ENCODE results near the gene LIN7A.

Gene LIN7A

GRCh38 chr12:80849337-80849736 lies 88.4 kb downstream of the LIN7A start:
- no peak for DNase-seq

- no peak for DNase-seq
Measured at GRCh38 chr12:80848858-80849257, 88.9 kb downstream of the LIN7A start.

- DNase-seq = no peak
Measured at GRCh38 chr12:80847575-80847974, 90.2 kb downstream of the LIN7A start.

GRCh38 chr12:80846952-80847351 lies 90.8 kb downstream of the LIN7A start:
- no peak for DNase-seq

GRCh38 chr12:80845639-80846038 lies 92.1 kb downstream of the LIN7A start:
- DNase-seq = no peak

- DNase-seq = no peak
Measured at GRCh38 chr12:80843969-80844368, 93.8 kb downstream of the LIN7A start.

- DNase-seq = no peak
Measured at GRCh38 chr12:80838708-80839107, 99.0 kb downstream of the LIN7A start.

- DNase-seq = no peak
Measured at GRCh38 chr12:80838024-80838658, 99.6 kb downstream of the LIN7A start.

GRCh38 chr12:80837342-80837978 lies 100.3 kb downstream of the LIN7A start:
- DNase-seq = peak; percentile 17

- no peak for DNase-seq
Measured at GRCh38 chr12:80834724-80835123, 103.0 kb downstream of the LIN7A start.

GRCh38 chr12:80830533-80831088 lies 107.1 kb downstream of the LIN7A start:
- DNase-seq = no peak

- no peak for DNase-seq
Measured at GRCh38 chr12:80829767-80830166, 108.0 kb downstream of the LIN7A start.

- DNase-seq = no peak
Measured at GRCh38 chr12:80825506-80825905, 112.2 kb downstream of the LIN7A start.

- DNase-seq = no peak
Measured at GRCh38 chr12:80823393-80823792, 114.3 kb downstream of the LIN7A start.

GRCh38 chr12:80821513-80822000 lies 116.2 kb downstream of the LIN7A start:
- no peak for DNase-seq

- no peak for DNase-seq
Measured at GRCh38 chr12:80818878-80819277, 118.9 kb downstream of the LIN7A start.

- DNase-seq = no peak
Measured at GRCh38 chr12:80815351-80815750, 122.4 kb downstream of the LIN7A start.

- no peak for DNase-seq
Measured at GRCh38 chr12:80814453-80814852, 123.3 kb downstream of the LIN7A start.

GRCh38 chr12:80813820-80814219 lies 123.9 kb downstream of the LIN7A start:
- DNase-seq = no peak

- no peak for DNase-seq
Measured at GRCh38 chr12:80811957-80812708, 125.6 kb downstream of the LIN7A start.

GRCh38 chr12:80810874-80811273 lies 126.9 kb downstream of the LIN7A start:
- no peak for DNase-seq

GRCh38 chr12:80807640-80808288 lies 130.0 kb downstream of the LIN7A start:
- DNase-seq = no peak

GRCh38 chr12:80805106-80805505 lies 132.6 kb downstream of the LIN7A start:
- no peak for DNase-seq
